ENCODE measurements around the gene TBX18. TPM values are rescaled to one million over a fixed set of nuclear protein-coding genes. Genes with fewer than 3 reads are reported as not detected.

TBX18 gene
- total RNA-seq, 4 donors from 2014 or later = 21.9 to 34.4 (median 30.3) TPM

GRCh38 chr6:84748376-84748775 is 16.0 kb downstream of the TBX18 start:
- TF ChIP-seq CTCF (IDR thresholded peaks at IDR 0.05; ENCODE audit: low read depth) = no peak

GRCh38 chr6:84743616-84744015 is 20.8 kb downstream of the TBX18 start:
- no peak for TF ChIP-seq CTCF (IDR thresholded peaks at IDR 0.05; ENCODE audit: low read depth)

- TF ChIP-seq CTCF (IDR thresholded peaks at IDR 0.05; ENCODE audit: low read depth) = no peak
Measured at GRCh38 chr6:84740385-84740784, 24.0 kb downstream of the TBX18 start.

- no peak for TF ChIP-seq CTCF (IDR thresholded peaks at IDR 0.05; ENCODE audit: low read depth)
Measured at GRCh38 chr6:84739866-84740208, 24.6 kb downstream of the TBX18 start.

GRCh38 chr6:84738996-84739865 is 25.2 kb downstream of the TBX18 start:
- no peak for TF ChIP-seq CTCF (IDR thresholded peaks at IDR 0.05; ENCODE audit: low read depth)

GRCh38 chr6:84733889-84734288 is 30.5 kb downstream of the TBX18 start:
- TF ChIP-seq CTCF (IDR thresholded peaks at IDR 0.05; ENCODE audit: low read depth) = no peak

GRCh38 chr6:84731901-84732300 is 32.5 kb downstream of the TBX18 start:
- TF ChIP-seq CTCF (IDR thresholded peaks at IDR 0.05; ENCODE audit: low read depth) = no peak

Measured in subcutaneous adipose tissue (tissue), 4 donors.